Measurements from ENCODE around the gene ZCCHC14. TPM values are rescaled to one million over a fixed set of nuclear protein-coding genes. Genes with fewer than 3 reads are reported as not detected.

ZCCHC14 gene
- total RNA-seq, 1 experiment from 2014 or later, result 28.2 TPM

- POLR2A ChIA-PET, result interaction anchor here (0.6 to 1.1 kb wide), 2 partner anchors 22 to 224 kb away, joined by 3 to 5 read pairs; no protein-coding TSS in a partner anchor
- Mint-ChIP-seq H3K4me1 (ENCODE audit: insufficient read depth, unreplicated experiment) (peaks cover 11% of the 10 kb centered on the region), H3K36me3 (ENCODE audit: insufficient read depth, unreplicated experiment) (peaks cover 75% of the 10 kb centered on the region), H3K27ac (ENCODE audit: low read depth, unreplicated experiment) (no peak overlapping the region), H3K27me3 (ENCODE audit: insufficient read depth, unreplicated experiment) (no peaks in the 10 kb centered on the region), H3K4me3 (ENCODE audit: unreplicated experiment) (no peak overlapping the region), H3K9me3 (ENCODE audit: unreplicated experiment) (no peaks in the 10 kb centered on the region)
- CTCF ChIA-PET, result interaction anchor here (0.6 to 1.2 kb wide), 2 partner anchors 224 to 545 kb away, joined by 4 to 7 read pairs; no protein-coding TSS in a partner anchor
- DNase-seq (ENCODE audit: unreplicated experiment), result no peak
- BruUV-seq (replicated peaks), result no TSS peak
- intact Hi-C loops (cut with micrococcal nuclease), result no loop called here
- TF ChIP-seq CTCF (IDR thresholded peaks at IDR 0.05; ENCODE audit: unreplicated experiment), result no peak
Observed at GRCh38 chr16:87412371-87412995, 80.3 kb downstream of the ZCCHC14 start.

GRCh38 chr16:87411375-87412271, 81.2 kb downstream of the ZCCHC14 start:
- BruUV-seq (replicated peaks), result no TSS peak
- intact Hi-C loops (cut with micrococcal nuclease), result no loop called here
- Mint-ChIP-seq H3K27ac (ENCODE audit: low read depth, unreplicated experiment) (no peak overlapping the region), H3K9me3 (ENCODE audit: unreplicated experiment) (no peaks in the 10 kb centered on the region), H3K4me1 (ENCODE audit: insufficient read depth, unreplicated experiment) (peaks cover 14% of the 10 kb centered on the region), H3K4me3 (ENCODE audit: unreplicated experiment) (no peak overlapping the region), H3K36me3 (ENCODE audit: insufficient read depth, unreplicated experiment) (peaks cover 73% of the 10 kb centered on the region), H3K27me3 (ENCODE audit: insufficient read depth, unreplicated experiment) (no peaks in the 10 kb centered on the region)
- no peak for DNase-seq (ENCODE audit: unreplicated experiment)
- ChIA-PET CTCF (interaction anchor here (1.2 kb wide), 1 partner anchor 225 kb away, joined by 7 read pairs; no protein-coding TSS in a partner anchor), POLR2A (interaction anchor here (0.6 kb wide), 1 partner anchor 21 kb away, joined by 3 read pairs; no protein-coding TSS in a partner anchor)
- TF ChIP-seq CTCF (IDR thresholded peaks at IDR 0.05; ENCODE audit: unreplicated experiment), result no peak

GRCh38 chr16:87410968-87411367, 81.9 kb downstream of the ZCCHC14 start:
- peaks cover 14% of the 10 kb centered on the region for H3K4me1 Mint-ChIP-seq (ENCODE audit: insufficient read depth, unreplicated experiment)
- intact Hi-C loops (cut with micrococcal nuclease), result no loop called here
- no peaks in the 10 kb centered on the region for H3K27me3 Mint-ChIP-seq (ENCODE audit: insufficient read depth, unreplicated experiment)
- no TSS peak for BruUV-seq (replicated peaks)
- H3K27ac Mint-ChIP-seq (ENCODE audit: low read depth, unreplicated experiment), result peak overlapping the region; percentile 35
- no peak for TF ChIP-seq CTCF (IDR thresholded peaks at IDR 0.05; ENCODE audit: unreplicated experiment)
- no peak overlapping the region for H3K4me3 Mint-ChIP-seq (ENCODE audit: unreplicated experiment)
- CTCF ChIA-PET, result interaction anchor here (2.5 kb wide), 1 partner anchor 225 kb away, joined by 10 read pairs; no protein-coding TSS in a partner anchor
- H3K9me3 Mint-ChIP-seq (ENCODE audit: unreplicated experiment), result no peaks in the 10 kb centered on the region
- no peak for DNase-seq (ENCODE audit: unreplicated experiment)
- POLR2A ChIA-PET, result no interaction called here
- peaks cover 73% of the 10 kb centered on the region for H3K36me3 Mint-ChIP-seq (ENCODE audit: insufficient read depth, unreplicated experiment)

- peaks cover 73% of the 10 kb centered on the region for H3K36me3 Mint-ChIP-seq (ENCODE audit: insufficient read depth, unreplicated experiment)
Observed at GRCh38 chr16:87410530-87410929, 82.3 kb downstream of the ZCCHC14 start.

More at GRCh38 chr16:87410530-87410929, 82.3 kb downstream of the ZCCHC14 start:
- no peak overlapping the region for H3K4me3 Mint-ChIP-seq (ENCODE audit: unreplicated experiment)
- no peak for TF ChIP-seq CTCF (IDR thresholded peaks at IDR 0.05; ENCODE audit: unreplicated experiment)
- no peaks in the 10 kb centered on the region for H3K27me3 Mint-ChIP-seq (ENCODE audit: insufficient read depth, unreplicated experiment)
- DNase-seq (ENCODE audit: unreplicated experiment), result no peak
- H3K27ac Mint-ChIP-seq (ENCODE audit: low read depth, unreplicated experiment), result peak overlapping the region; percentile 35
- CTCF ChIA-PET, result interaction anchor here (2.5 kb wide), 1 partner anchor 226 kb away, joined by 10 read pairs; no protein-coding TSS in a partner anchor
- POLR2A ChIA-PET, result no interaction called here
- H3K4me1 Mint-ChIP-seq (ENCODE audit: insufficient read depth, unreplicated experiment), result peaks cover 14% of the 10 kb centered on the region
- BruUV-seq (replicated peaks), result no TSS peak
- no peaks in the 10 kb centered on the region for H3K9me3 Mint-ChIP-seq (ENCODE audit: unreplicated experiment)
- intact Hi-C loops (cut with micrococcal nuclease), result no loop called here
